GM19452 (cell line): ENCODE results near the gene EFNB2.

Source experiments
- ATAC-seq: cut with Tn5 transposase; IDR thresholded peaks from one replicate; pipeline ENCODE4 v1.9.1; 2021; ENCODE audit not compliant: unreplicated experiment

The EFNB2 gene, protein sequence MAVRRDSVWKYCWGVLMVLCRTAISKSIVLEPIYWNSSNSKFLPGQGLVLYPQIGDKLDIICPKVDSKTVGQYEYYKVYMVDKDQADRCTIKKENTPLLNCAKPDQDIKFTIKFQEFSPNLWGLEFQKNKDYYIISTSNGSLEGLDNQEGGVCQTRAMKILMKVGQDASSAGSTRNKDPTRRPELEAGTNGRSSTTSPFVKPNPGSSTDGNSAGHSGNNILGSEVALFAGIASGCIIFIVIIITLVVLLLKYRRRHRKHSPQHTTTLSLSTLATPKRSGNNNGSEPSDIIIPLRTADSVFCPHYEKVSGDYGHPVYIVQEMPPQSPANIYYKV

GRCh38 chr13:106535552-106536243 is at the start of gene EFNB2:
Gene EFNB2, minus strand, starts transcription at chr13:106535662. Its CDS starts 698 bp downstream, at chr13:106534964.
- peak; percentile 95 for ATAC-seq

GRCh38 chr13:106581225-106581624 is 45.8 kb upstream of the EFNB2 start:
- ATAC-seq, result no peak

GRCh38 chr13:106575896-106576295 is 40.4 kb upstream of the EFNB2 start:
- ATAC-seq, result no peak

GRCh38 chr13:106573868-106574267 is 38.4 kb upstream of the EFNB2 start:
- no peak for ATAC-seq

GRCh38 chr13:106573284-106573846 is 37.9 kb upstream of the EFNB2 start:
- no peak for ATAC-seq

DNA sequence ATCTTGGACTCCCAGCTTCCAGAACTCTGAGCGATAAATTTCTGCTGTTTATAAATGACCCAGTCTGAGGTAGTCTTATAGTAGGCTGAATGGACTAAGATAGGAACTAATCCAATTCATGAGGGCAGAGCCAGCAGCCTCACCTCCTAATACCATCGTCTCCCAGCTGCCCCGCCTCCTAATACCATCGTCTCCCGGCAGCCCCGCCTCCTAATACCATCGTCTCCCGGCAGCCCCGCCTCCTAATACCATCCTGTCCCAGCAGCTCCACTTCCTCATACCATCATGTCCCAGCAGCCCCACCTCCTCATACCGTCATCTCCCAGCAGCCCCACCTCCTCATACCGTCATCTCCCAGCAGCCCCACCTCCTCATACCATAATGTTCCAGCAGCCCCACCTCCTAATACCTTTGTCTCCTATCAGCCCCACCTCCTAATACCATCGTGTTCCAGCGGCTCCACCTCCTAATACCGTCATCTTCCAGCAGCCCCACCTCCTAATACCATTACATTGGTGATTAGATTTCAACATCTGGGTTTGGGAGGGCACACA is 34.9 kb upstream of the EFNB2 start:
- peak; percentile 39 for ATAC-seq

DNA sequence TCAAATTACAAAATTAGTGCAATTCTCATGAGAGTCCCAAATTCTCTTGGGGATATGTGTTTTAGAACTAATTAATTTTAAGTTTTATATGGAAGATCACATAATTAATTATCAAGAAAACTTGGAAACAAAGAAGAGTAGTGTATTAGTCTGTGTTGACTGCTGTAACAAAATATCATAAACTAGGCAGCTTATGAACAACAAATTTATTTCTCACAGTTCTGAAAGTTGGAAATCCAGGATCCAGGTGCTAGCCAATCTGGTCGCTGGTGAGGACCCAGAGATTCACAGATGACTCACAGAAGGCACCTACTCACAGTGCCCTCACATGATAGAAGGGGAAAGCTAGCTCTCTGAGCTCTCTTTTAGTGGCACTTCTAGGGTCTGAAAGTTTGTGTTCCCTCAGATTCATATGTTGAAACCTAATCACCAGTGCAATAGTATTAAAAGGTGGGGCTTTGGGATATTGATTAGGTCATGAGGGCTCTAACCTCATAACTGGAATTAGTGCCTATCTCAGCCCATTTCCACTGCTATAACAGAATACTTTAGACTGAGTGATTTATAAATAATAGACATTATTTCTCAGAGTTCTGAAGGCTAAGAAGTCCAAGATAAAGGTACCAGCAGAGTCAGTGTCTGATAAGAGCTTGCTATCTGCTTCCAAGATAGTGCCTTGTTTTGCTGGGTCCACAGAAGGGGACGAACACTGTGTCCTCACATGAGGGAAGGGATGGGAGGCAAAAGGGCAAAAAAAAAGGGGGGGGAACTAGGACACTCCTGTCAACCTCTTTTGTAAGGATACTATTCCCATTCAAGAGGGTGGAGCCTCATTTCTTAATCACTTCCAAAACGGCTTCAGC is 34.0 kb upstream of the EFNB2 start:
- ATAC-seq, result no peak

DNA sequence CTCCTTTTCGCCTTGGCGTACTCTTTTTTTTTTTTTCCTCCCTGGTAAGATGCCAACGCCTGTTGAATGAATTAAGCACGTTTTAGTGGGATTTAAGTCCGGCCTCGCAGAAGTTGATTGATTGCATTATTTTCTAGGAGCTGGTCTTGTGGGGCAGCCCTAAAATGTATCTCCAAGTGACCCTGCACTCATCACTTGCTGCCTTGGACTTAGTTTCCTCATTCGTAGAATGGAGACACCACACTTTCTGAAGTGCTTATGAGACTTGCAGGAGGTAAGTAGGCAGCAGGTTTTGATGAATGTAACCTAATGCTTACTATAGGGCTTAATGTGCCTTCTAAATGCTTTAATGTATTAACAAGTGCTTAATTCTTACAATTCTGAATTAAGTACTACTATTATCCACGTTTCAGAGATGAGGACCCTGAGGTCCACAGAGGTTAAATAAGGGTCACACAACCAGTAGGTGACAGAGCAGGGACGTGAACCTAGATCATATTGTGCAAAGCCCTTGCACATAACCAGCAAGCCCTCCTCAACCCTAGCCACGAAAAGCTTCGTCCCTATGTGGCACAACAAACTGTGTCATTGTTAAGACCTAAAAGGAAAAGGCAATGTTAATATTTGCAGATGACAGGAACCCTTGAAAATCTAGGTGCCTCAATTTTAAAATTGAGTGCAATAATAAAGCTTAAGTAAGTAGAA is 33.0 kb upstream of the EFNB2 start:
- peak; percentile 25 for ATAC-seq

GRCh38 chr13:106567474-106568298 is 32.2 kb upstream of the EFNB2 start, which contains the start of gene ARGLU1:
Gene ARGLU1, minus strand, starts transcription at chr13:106568137. Its CDS starts 218 bp downstream, at chr13:106567919.
- peak; percentile 66 for ATAC-seq

DNA sequence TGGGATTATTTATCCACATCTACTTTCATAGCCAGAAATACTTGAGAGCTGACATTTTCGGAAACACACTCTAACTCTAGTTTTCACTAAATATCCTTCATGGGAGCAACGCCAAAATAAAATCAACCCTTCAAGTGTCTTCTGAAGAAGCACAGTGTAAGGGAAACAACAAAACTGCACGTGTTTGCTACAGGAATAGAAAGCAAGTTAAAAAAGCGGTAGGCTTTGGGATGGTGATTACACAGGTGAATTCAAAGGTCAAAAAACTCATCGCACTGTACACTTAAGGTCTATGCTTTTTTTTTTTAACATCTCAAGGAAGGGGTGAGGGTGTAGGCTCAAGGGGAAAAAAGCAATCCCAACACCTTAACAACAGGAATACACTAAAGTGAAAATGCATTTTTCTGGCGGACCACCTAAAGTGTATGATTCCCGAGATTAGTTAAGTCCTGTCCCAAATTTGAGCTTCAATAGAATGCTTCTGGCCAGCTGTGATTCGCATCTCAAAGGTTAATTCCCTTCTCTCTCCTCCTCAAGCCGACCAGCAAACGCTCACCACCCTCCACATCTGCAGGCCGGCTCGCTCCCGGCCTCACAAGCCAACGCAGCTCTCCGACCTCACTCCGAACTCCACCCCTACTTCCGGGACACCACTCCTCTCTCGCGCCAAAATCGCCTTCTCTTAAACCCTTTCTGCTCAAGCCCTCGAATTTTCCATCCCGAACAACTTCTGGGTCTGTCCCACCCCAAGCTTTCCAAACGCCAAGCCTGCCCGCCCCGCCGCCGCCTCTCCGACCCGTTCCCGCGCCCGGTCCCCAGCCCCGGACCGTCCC is 31.4 kb upstream of the EFNB2 start:
- ATAC-seq, result peak; percentile 31

GRCh38 chr13:106565127-106565775 is 29.8 kb upstream of the EFNB2 start:
- no peak for ATAC-seq

GRCh38 chr13:106562301-106562700 is 26.8 kb upstream of the EFNB2 start:
- ATAC-seq, result no peak

DNA sequence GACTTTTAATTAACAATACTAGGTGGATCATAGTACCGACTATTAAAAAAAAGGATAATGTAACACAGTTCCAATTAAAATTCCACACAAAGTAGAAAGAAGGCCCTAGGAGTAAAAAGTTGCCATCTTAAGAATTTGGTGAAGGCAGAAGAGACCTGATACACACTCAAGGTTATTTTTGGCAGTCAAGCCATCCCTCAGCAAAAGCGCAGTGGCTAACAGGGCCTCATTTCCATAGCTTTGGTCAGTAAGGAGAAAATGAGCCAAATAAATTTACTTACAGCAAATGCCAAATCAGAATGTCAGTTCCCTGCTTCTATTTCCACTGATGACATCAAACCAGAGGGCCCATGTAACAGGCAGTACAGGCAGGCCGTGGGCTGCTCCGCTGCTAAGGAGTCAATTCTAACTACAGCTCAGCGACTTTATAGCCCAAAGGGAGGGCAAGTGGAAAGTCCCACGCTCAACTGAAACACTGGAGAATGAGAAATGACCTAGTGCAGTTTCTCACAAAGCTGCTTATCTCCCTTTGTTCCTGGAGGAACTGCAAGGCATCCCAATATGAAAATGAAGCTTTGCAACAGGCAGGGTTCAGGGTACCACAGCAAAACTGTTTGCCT is 26.2 kb upstream of the EFNB2 start:
- peak; percentile 74 for ATAC-seq

DNA sequence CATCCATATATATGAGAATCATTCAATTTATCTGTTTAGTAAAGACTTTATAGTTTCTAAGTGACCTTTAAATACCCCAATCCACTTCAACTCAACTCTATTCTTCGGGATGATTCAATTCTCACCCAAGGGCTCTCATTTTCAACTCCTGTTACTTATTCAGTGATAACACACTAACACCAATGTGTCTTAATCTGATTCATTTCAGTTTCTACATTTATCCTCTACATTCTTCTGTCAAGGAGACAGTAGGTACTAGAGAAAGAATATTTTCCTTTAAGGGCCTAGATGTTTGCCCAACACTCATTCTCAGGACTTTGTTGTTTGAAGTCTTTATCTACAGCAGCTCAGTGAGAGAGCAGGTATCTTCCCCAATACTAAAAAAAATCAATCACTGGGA is 25.4 kb upstream of the EFNB2 start:
- peak; percentile 38 for ATAC-seq

DNA sequence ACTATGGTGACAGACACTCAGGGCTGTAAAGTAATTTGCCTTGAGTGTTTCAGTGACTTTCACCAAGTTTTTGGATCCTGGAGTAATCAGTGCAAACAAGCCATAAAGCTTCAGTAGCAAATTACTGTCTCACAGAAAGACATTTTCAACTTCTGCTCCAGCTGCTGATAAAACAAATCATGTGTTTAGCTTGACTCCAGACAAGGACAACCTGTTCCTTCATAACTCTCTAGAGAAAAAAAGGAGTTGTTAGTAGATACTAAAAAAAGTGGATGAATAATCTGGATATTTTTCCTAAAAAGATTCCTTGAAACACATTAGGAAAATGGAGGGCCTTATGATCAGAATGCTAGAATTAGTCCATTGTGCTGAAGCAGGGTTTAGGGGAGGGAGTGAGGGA is 23.1 kb upstream of the EFNB2 start:
- no peak for ATAC-seq

DNA sequence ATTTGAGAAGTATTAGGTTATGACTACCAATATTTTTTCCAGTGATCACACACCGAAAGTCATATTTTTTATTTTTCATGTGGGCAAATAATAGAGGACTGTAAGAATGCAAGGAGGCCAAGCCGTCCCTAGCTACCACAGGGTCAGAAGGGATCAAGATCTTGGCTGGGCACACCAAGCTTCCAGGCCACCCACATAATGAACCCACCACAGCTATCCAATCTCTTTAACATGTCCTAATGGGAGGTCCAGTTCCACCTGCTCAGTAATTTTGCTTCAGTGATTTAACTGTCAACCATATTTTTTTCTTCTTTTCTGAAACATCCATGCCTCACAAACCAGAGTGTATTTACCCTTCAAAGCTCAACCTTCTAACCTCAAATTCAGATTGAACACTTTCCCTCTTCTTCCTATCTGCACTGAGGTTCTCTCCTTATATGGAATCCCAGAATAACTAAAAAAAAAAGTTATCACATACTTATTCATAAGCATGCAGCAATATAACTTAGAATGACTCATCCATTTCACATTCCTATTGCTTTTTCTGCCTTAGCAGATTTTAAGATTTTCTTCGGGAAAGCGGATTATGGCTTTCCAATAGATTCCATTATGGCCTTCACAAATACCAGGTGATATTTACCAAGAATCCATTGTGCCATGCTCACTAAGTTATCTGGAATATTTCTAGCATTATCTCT is 20.3 kb upstream of the EFNB2 start:
- no peak for ATAC-seq

DNA sequence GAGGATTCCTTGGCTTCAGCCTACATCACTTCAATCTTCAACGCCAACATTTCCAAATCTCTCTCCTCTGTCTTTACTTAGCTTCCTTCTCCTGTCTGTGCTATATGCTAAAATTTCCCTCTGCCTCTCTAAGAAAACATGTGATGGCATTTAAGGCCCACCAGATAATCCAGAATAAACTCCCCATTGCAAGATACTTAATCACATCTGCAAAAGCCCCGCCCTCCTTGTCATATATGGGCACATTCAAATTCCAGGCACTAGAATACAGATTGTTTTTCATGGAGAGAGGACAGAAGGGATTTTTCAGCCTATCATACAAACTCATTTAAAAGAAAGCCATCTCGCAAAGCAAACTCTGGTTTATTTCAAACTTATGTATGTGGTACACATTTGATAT is 16.3 kb upstream of the EFNB2 start:
- ATAC-seq, result no peak
